K562 (cell line): Measurements from ENCODE around the gene POU2F1. TPM values are rescaled to one million over a fixed set of nuclear protein-coding genes. Genes with fewer than 3 reads are reported as not detected.

Source experiments
- BDP1 ChIP-seq: IDR thresholded peaks from 3 replicates; pipeline ENCODE4 v1.6.1; 2011; ENCODE audit not compliant: insufficient read length, insufficient read depth
- FOXK1 ChIP-seq: sonication (generic); formaldehyde crosslinking; IDR thresholded peaks from 2 replicates; pipeline ENCODE4 v1.8.0; 2022; ENCODE audit warnings: missing genetic modification reagents, mild to moderate bottlenecking, borderline replicate concordance
- HMG20A ChIP-seq: fragments of 450-650 bp; formaldehyde crosslinking; conservative IDR thresholded peaks from 2 replicates; pipeline ENCODE4 v1.4.0; 2020; ENCODE audit warnings: mild to moderate bottlenecking, mixed read lengths
- MED1 ChIP-seq: sonication (generic); formaldehyde crosslinking; IDR thresholded peaks from 2 replicates; pipeline ENCODE4 v1.8.1; 2023; ENCODE audit warnings: missing genetic modification reagents, borderline replicate concordance
- ZNF324 ChIP-seq: fragments of 250-450 bp; sonication (Bioruptor Pico); IDR thresholded peaks from 2 replicates; pipeline ENCODE4 v1.4.0; 2020; ENCODE audit warnings: mild to moderate bottlenecking
- ZNF79 ChIP-seq: fragments of 250-450 bp; sonication (Bioruptor Pico); IDR thresholded peaks from 2 replicates; pipeline ENCODE4 v1.4.0; 2020; ENCODE audit warnings: low read depth, mild to moderate bottlenecking, moderate library complexity
- polyA plus RNA-seq, 8 experiments: library from polyadenylated mRNA; depleted of rRNA in 4 of 8; stranded (reverse) in 5 of 8; unstranded in 3 of 8; fragments of >200 nt; fragmentation: Nextera tagmentation in 2 of 8; fragmentation: Illumina TruSeq in 1 of 8; extraction: Ambion mirVana in 2 of 8; extraction: Trizol in 1 of 8; gene quantifications; 2 replicates each; pipeline versions ENCODE4 v1.2.1 to v1.2.3, GENCODE V29; 2011 to 2014; ENCODE audit warnings: inconsistent platforms in 1 of 8, missing spikeins in 1 of 8
- total RNA-seq, 7 experiments: library from RNA; depleted of rRNA in 6 of 7; stranded (reverse); fragments of >200 nt in 6 of 7; fragmentation: Illumina TruSeq in 2 of 7; extraction: Trizol in 2 of 7; gene quantifications; 2 replicates each; pipeline versions ENCODE4 v1.2.1 to v1.2.3, GENCODE V29; 2011 to 2021; ENCODE audit warnings: low replicate concordance in 1 of 7
- TF ChIP-seq, protein P1 (sequence below): fragments of 200-800 bp; sonication (Bioruptor generic); IDR thresholded peaks from 2 replicates; pipeline ENCODE4 v1.6.1; 2016; ENCODE audit warnings: missing genetic modification characterization, missing compliant biosample characterization
- TF ChIP-seq, protein P2 (sequence below): sonication (generic); formaldehyde crosslinking; IDR thresholded peaks from 2 replicates; pipeline ENCODE4 v1.8.0; 2022; ENCODE audit warnings: mild to moderate bottlenecking, missing genetic modification reagents
- TF ChIP-seq, protein P3 (sequence below): fragments of 450-650 bp; IDR thresholded peaks from 2 replicates; pipeline ENCODE4 v1.6.1; 2014; ENCODE audit warnings: low read depth, mild to moderate bottlenecking, moderate library complexity, borderline replicate concordance
- TF ChIP-seq, protein P4 (sequence below), 2 experiments: fragments of 450-650 bp in 1 of 2; sonication (generic) in 1 of 2; formaldehyde crosslinking; conservative IDR thresholded peaks; 2 replicates each; pipeline versions ENCODE4 v1.4.0 to v1.8.1; 2020 to 2022; ENCODE audit warnings: mild to moderate bottlenecking in 1 of 2, missing genetic modification reagents in 1 of 2
- TF ChIP-seq, protein P5 (sequence below): sonication (generic); formaldehyde crosslinking; IDR thresholded peaks from 2 replicates; pipeline ENCODE4 v1.8.0; 2022; ENCODE audit warnings: missing genetic modification reagents, mild to moderate bottlenecking, moderate library complexity, borderline replicate concordance

The POU2F1 gene
- total and polyA plus RNA-seq, 9 of the 15 experiments (the other 6 are each of a cell fraction or from before 2014, with no cell fraction given), result 2.6 to 22.3 (median 8.8) TPM

DNA sequence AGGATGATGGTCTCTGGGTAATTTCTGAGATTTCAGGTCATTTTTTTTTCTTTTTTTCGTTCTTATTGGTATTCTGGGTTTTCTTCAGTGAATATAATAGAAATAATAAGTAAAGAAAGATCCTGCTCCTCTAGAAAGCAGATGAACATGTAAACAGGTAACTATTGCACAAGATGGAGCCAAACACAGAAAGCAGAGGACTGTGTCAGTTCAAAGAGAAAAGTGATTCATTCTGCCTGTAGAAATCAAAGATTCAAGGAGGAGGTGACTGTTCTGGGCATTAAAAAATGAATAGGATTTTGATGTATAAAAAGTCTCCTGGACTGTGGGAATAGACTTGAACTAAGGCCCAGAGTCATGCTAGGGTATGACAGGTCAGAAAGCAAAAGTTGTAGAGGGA, 41.9 kb upstream of the POU2F1 start (continued):
- TF ChIP-seq, protein P1, sequence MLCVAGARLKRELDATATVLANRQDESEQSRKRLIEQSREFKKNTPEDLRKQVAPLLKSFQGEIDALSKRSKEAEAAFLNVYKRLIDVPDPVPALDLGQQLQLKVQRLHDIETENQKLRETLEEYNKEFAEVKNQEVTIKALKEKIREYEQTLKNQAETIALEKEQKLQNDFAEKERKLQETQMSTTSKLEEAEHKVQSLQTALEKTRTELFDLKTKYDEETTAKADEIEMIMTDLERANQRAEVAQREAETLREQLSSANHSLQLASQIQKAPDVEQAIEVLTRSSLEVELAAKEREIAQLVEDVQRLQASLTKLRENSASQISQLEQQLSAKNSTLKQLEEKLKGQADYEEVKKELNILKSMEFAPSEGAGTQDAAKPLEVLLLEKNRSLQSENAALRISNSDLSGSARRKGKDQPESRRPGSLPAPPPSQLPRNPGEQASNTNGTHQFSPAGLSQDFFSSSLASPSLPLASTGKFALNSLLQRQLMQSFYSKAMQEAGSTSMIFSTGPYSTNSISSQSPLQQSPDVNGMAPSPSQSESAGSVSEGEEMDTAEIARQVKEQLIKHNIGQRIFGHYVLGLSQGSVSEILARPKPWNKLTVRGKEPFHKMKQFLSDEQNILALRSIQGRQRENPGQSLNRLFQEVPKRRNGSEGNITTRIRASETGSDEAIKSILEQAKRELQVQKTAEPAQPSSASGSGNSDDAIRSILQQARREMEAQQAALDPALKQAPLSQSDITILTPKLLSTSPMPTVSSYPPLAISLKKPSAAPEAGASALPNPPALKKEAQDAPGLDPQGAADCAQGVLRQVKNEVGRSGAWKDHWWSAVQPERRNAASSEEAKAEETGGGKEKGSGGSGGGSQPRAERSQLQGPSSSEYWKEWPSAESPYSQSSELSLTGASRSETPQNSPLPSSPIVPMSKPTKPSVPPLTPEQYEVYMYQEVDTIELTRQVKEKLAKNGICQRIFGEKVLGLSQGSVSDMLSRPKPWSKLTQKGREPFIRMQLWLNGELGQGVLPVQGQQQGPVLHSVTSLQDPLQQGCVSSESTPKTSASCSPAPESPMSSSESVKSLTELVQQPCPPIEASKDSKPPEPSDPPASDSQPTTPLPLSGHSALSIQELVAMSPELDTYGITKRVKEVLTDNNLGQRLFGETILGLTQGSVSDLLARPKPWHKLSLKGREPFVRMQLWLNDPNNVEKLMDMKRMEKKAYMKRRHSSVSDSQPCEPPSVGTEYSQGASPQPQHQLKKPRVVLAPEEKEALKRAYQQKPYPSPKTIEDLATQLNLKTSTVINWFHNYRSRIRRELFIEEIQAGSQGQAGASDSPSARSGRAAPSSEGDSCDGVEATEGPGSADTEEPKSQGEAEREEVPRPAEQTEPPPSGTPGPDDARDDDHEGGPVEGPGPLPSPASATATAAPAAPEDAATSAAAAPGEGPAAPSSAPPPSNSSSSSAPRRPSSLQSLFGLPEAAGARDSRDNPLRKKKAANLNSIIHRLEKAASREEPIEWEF (CRISPR knock-in tag), result no peak
- no peak for TF ChIP-seq FOXK1 (CRISPR knock-in tag)
- TF ChIP-seq, protein P2, sequence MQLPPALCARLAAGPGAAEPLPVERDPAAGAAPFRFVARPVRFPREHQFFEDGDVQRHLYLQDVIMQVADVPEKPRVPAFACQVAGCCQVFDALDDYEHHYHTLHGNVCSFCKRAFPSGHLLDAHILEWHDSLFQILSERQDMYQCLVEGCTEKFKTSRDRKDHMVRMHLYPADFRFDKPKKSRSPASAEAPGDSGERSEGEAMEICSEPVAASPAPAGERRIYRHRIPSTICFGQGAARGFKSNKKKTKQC (CRISPR knock-in tag), result no peak
- no peak for TF ChIP-seq ZNF324 (CRISPR knock-in tag)
- TF ChIP-seq, protein P3, sequence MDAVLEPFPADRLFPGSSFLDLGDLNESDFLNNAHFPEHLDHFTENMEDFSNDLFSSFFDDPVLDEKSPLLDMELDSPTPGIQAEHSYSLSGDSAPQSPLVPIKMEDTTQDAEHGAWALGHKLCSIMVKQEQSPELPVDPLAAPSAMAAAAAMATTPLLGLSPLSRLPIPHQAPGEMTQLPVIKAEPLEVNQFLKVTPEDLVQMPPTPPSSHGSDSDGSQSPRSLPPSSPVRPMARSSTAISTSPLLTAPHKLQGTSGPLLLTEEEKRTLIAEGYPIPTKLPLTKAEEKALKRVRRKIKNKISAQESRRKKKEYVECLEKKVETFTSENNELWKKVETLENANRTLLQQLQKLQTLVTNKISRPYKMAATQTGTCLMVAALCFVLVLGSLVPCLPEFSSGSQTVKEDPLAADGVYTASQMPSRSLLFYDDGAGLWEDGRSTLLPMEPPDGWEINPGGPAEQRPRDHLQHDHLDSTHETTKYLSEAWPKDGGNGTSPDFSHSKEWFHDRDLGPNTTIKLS, result no peak
- TF ChIP-seq BDP1, result no peak
- TF ChIP-seq HMG20A (CRISPR knock-in tag), result no peak
- TF ChIP-seq, protein P4, sequence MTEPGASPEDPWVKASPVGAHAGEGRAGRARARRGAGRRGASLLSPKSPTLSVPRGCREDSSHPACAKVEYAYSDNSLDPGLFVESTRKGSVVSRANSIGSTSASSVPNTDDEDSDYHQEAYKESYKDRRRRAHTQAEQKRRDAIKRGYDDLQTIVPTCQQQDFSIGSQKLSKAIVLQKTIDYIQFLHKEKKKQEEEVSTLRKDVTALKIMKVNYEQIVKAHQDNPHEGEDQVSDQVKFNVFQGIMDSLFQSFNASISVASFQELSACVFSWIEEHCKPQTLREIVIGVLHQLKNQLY (CRISPR knock-in tag; conservative IDR thresholded peaks at IDR 0.05), result no peak
- no peak for TF ChIP-seq ZNF79 (CRISPR knock-in tag)
- TF ChIP-seq, protein P5, sequence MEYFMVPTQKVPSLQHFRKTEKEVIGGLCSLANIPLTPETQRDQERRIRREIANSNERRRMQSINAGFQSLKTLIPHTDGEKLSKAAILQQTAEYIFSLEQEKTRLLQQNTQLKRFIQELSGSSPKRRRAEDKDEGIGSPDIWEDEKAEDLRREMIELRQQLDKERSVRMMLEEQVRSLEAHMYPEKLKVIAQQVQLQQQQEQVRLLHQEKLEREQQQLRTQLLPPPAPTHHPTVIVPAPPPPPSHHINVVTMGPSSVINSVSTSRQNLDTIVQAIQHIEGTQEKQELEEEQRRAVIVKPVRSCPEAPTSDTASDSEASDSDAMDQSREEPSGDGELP (CRISPR knock-in tag), result no peak
- TF ChIP-seq MED1 (CRISPR knock-in tag), result no peak
